ENCODE measurements around the gene PASK. TPM values are rescaled to one million over a fixed set of nuclear protein-coding genes. Genes with fewer than 3 reads are reported as not detected.

Gene PASK
- total RNA-seq, 5 donors from 2014 or later (not counting 1 experiment from before 2014, with no cell fraction given), result 80.5 to 272 (median 167) TPM

- DNase-seq (no peak), ATAC-seq (replicated peaks in 1 of 4) (no peak)
- H3K27me3 Mint-ChIP-seq, result no peaks in the 10 kb centered on the region
- peaks cover 25 to 30% (median 28%) of the 10 kb centered on the region in 3 donors for H3K4me1 Mint-ChIP-seq
- no peak overlapping the region for H3K4me3 ChIP-seq (ENCODE audit: control insufficient read depth in 1 of 2, extremely low read depth in 1 of 2, low read length in 1 of 2)
- H3K27ac Mint-ChIP-seq, result peak overlapping the region in 1 of 2 donors; percentile 92
- H3K4me3 Mint-ChIP-seq, result no peak overlapping the region
- peak overlapping the region; percentile 91 for H3K27ac ChIP-seq (ENCODE audit: low read length)
- H3K4me1 ChIP-seq (ENCODE audit: control insufficient read depth in 1 of 2, extremely low read depth in 1 of 2, insufficient read depth in 2 of 2, low read length in 2 of 2), result peaks cover 0 to 53% of the 10 kb centered on the region in 2 experiments
- WGBS (ENCODE audit: insufficient coverage), result over 99% methylated on average over 18 of the region's 18 CpGs
- ChIA-PET POLR2A (no interaction called here), CTCF (interaction anchor here in 1 of 2 donors (0.5 kb wide), 1 partner anchor 23 kb away, joined by 4 read pairs; no protein-coding TSS in a partner anchor)
- no peaks in the 10 kb centered on the region for H3K27me3 ChIP-seq (replicated peaks in 1 of 2; ENCODE audit: control insufficient read depth in 2 of 2, extremely low read depth in 1 of 2, insufficient read depth in 2 of 2, low read length in 1 of 2)
- H3K36me3 Mint-ChIP-seq, result peaks cover 28% of the 10 kb centered on the region
- no peaks in the 10 kb centered on the region for H3K9me3 ChIP-seq
- no peaks in the 10 kb centered on the region for H3K9me3 Mint-ChIP-seq
- H3K36me3 ChIP-seq (ENCODE audit: control insufficient read depth in 2 of 2, extremely low read depth in 1 of 2, insufficient read depth in 1 of 2, low read length in 1 of 2), result peaks cover 3 to 21% of the 10 kb centered on the region in 2 donors
Measured at GRCh38 chr2:241126771-241127202, 22.5 kb downstream of the PASK start.

- Histone ChIP-seq H3K4me1 (ENCODE audit: control insufficient read depth in 1 of 2, extremely low read depth in 1 of 2, insufficient read depth in 2 of 2, low read length in 2 of 2) (peaks cover 0 to 53% of the 10 kb centered on the region in 2 experiments), H3K4me3 (ENCODE audit: control insufficient read depth in 1 of 2, extremely low read depth in 1 of 2, low read length in 1 of 2) (no peak overlapping the region), H3K9me3 (no peaks in the 10 kb centered on the region), H3K36me3 (ENCODE audit: control insufficient read depth in 2 of 2, extremely low read depth in 1 of 2, insufficient read depth in 1 of 2, low read length in 1 of 2) (peaks cover 3 to 21% of the 10 kb centered on the region in 2 donors), H3K27me3 (replicated peaks in 1 of 2; ENCODE audit: control insufficient read depth in 2 of 2, extremely low read depth in 1 of 2, insufficient read depth in 2 of 2, low read length in 1 of 2) (no peaks in the 10 kb centered on the region), H3K27ac (ENCODE audit: low read length) (no peak overlapping the region)
- ATAC-seq (replicated peaks in 1 of 4), result no peak
- Mint-ChIP-seq H3K36me3 (peaks cover 34% of the 10 kb centered on the region), H3K9me3 (no peaks in the 10 kb centered on the region), H3K4me1 (peaks cover 25 to 30% (median 28%) of the 10 kb centered on the region in 3 donors), H3K27me3 (no peaks in the 10 kb centered on the region), H3K4me3 (no peak overlapping the region), H3K27ac (no peak overlapping the region)
- CTCF ChIA-PET, result interaction anchor here in 1 of 2 donors (0.5 kb wide), 1 partner anchor 23 kb away, joined by 4 read pairs; no protein-coding TSS in a partner anchor
- DNase-seq, result no peak
- 96% methylated on average over 21 of the region's 21 CpGs for WGBS (ENCODE audit: insufficient coverage)
- POLR2A ChIA-PET, result no interaction called here
Measured at GRCh38 chr2:241126201-241126611, 23.1 kb downstream of the PASK start.

- no peak overlapping the region for H3K4me3 Mint-ChIP-seq
- H3K9me3 ChIP-seq, result no peaks in the 10 kb centered on the region
- no peaks in the 10 kb centered on the region for H3K27me3 ChIP-seq (replicated peaks in 1 of 2; ENCODE audit: control insufficient read depth in 2 of 2, extremely low read depth in 1 of 2, insufficient read depth in 2 of 2, low read length in 1 of 2)
- H3K4me1 ChIP-seq (ENCODE audit: control insufficient read depth in 1 of 2, extremely low read depth in 1 of 2, insufficient read depth in 2 of 2, low read length in 2 of 2), result peaks cover 0 to 53% of the 10 kb centered on the region in 2 experiments
- ATAC-seq (replicated peaks in 1 of 4) (no peak), DNase-seq (no peak)
- H3K36me3 Mint-ChIP-seq, result peaks cover 37% of the 10 kb centered on the region
- no peaks in the 10 kb centered on the region for H3K9me3 Mint-ChIP-seq
- 79% methylated on average over 6 of the region's 13 CpGs for WGBS (ENCODE audit: insufficient coverage)
- H3K36me3 ChIP-seq (ENCODE audit: control insufficient read depth in 2 of 2, extremely low read depth in 1 of 2, insufficient read depth in 1 of 2, low read length in 1 of 2), result peaks cover 3 to 20% of the 10 kb centered on the region in 2 donors
- H3K27ac Mint-ChIP-seq, result peak overlapping the region in 1 of 2 donors; percentile 55
- POLR2A ChIA-PET, result no interaction called here
- H3K27ac ChIP-seq (ENCODE audit: low read length), result no peak overlapping the region
- H3K4me3 ChIP-seq (ENCODE audit: control insufficient read depth in 1 of 2, extremely low read depth in 1 of 2, low read length in 1 of 2), result no peak overlapping the region
- CTCF ChIA-PET, result no interaction called here
- H3K4me1 Mint-ChIP-seq, result peaks cover 25 to 30% (median 28%) of the 10 kb centered on the region in 3 donors
- H3K27me3 Mint-ChIP-seq, result no peaks in the 10 kb centered on the region
Measured at GRCh38 chr2:241125626-241126025, 23.6 kb downstream of the PASK start.

- Histone ChIP-seq H3K27me3 (replicated peaks in 1 of 2; ENCODE audit: control insufficient read depth in 2 of 2, extremely low read depth in 1 of 2, insufficient read depth in 2 of 2, low read length in 1 of 2) (no peaks in the 10 kb centered on the region), H3K27ac (ENCODE audit: low read length) (peak overlapping the region; percentile 32), H3K36me3 (ENCODE audit: control insufficient read depth in 2 of 2, extremely low read depth in 1 of 2, insufficient read depth in 1 of 2, low read length in 1 of 2) (peaks cover 3 to 17% of the 10 kb centered on the region in 2 donors), H3K9me3 (no peaks in the 10 kb centered on the region), H3K4me1 (ENCODE audit: control insufficient read depth in 1 of 2, extremely low read depth in 1 of 2, insufficient read depth in 2 of 2, low read length in 2 of 2) (peaks cover 0 to 50% of the 10 kb centered on the region in 2 experiments), H3K4me3 (ENCODE audit: control insufficient read depth in 1 of 2, extremely low read depth in 1 of 2, low read length in 1 of 2) (no peak overlapping the region)
- POLR2A ChIA-PET, result no interaction called here
- Mint-ChIP-seq H3K4me3 (peak overlapping the region; percentile 40 to 55 (median 46)), H3K27ac (peak overlapping the region; percentile 81 to 90), H3K36me3 (peaks cover 32% of the 10 kb centered on the region), H3K27me3 (no peaks in the 10 kb centered on the region), H3K4me1 (peaks cover 23 to 28% (median 27%) of the 10 kb centered on the region in 3 donors), H3K9me3 (no peaks in the 10 kb centered on the region)
- WGBS (ENCODE audit: insufficient coverage), result 69% methylated on average over 3 of the region's 16 CpGs
- DNase-seq (peak in 23 of 35 experiments; percentile 14 to 61 (median 42)), ATAC-seq (replicated peaks in 1 of 4) (peak; percentile 55 to 89 (median 78))
- CTCF ChIA-PET, result interaction anchor here in 1 of 2 donors (0.7 to 1.1 kb wide), 4 partner anchors 11 to 714 kb away, joined by 3 to 5 read pairs (median 3); partner anchors contain the start of gene PASK
Measured at GRCh38 chr2:241123816-241124536, 25.3 kb downstream of the PASK start.

- H3K27ac Mint-ChIP-seq, result peak overlapping the region in 1 of 2 donors; percentile 44
Measured at GRCh38 chr2:241122376-241123002, 26.8 kb downstream of the PASK start.

GRCh38 chr2:241121008-241121407, 28.3 kb downstream of the PASK start:
- peaks cover 48% of the 10 kb centered on the region for H3K36me3 Mint-ChIP-seq
- no CpG with 5 or more reads among the region's 5 CpGs for WGBS (ENCODE audit: insufficient coverage)
- no peak for ATAC-seq (replicated peaks in 1 of 4)
- peaks cover 6 to 15% (median 13%) of the 10 kb centered on the region in 3 donors for H3K4me1 Mint-ChIP-seq
- H3K27ac Mint-ChIP-seq, result no peak overlapping the region
- no peak for DNase-seq
- H3K9me3 Mint-ChIP-seq, result no peaks in the 10 kb centered on the region
- POLR2A ChIA-PET, result no interaction called here
- H3K9me3 ChIP-seq, result no peaks in the 10 kb centered on the region
- H3K36me3 ChIP-seq (ENCODE audit: control insufficient read depth in 2 of 2, extremely low read depth in 1 of 2, insufficient read depth in 1 of 2, low read length in 1 of 2), result peaks cover 0 to 14% of the 10 kb centered on the region in 2 donors
- no peak overlapping the region for H3K4me3 Mint-ChIP-seq
- no peaks in the 10 kb centered on the region for H3K27me3 ChIP-seq (replicated peaks in 1 of 2; ENCODE audit: control insufficient read depth in 2 of 2, extremely low read depth in 1 of 2, insufficient read depth in 2 of 2, low read length in 1 of 2)
- CTCF ChIA-PET, result no interaction called here
- H3K4me3 ChIP-seq (ENCODE audit: control insufficient read depth in 1 of 2, extremely low read depth in 1 of 2, low read length in 1 of 2), result no peak overlapping the region
- H3K27ac ChIP-seq (ENCODE audit: low read length), result no peak overlapping the region
- no peaks in the 10 kb centered on the region for H3K27me3 Mint-ChIP-seq
- peaks cover 0 to 22% of the 10 kb centered on the region in 2 experiments for H3K4me1 ChIP-seq (ENCODE audit: control insufficient read depth in 1 of 2, extremely low read depth in 1 of 2, insufficient read depth in 2 of 2, low read length in 2 of 2)

More at GRCh38 chr2:241122376-241123002, 26.8 kb downstream of the PASK start:
- H3K27ac ChIP-seq (ENCODE audit: low read length), result no peak overlapping the region
- ATAC-seq (replicated peaks in 1 of 4) (no peak), DNase-seq (no peak)
- WGBS (ENCODE audit: insufficient coverage), result 92% methylated on average over 19 of the region's 19 CpGs
- peaks cover 0 to 17% of the 10 kb centered on the region in 2 donors for H3K36me3 ChIP-seq (ENCODE audit: control insufficient read depth in 2 of 2, extremely low read depth in 1 of 2, insufficient read depth in 1 of 2, low read length in 1 of 2)
- H3K4me1 ChIP-seq (ENCODE audit: control insufficient read depth in 1 of 2, extremely low read depth in 1 of 2, insufficient read depth in 2 of 2, low read length in 2 of 2), result peaks cover 0 to 35% of the 10 kb centered on the region in 2 experiments
- H3K9me3 Mint-ChIP-seq, result no peaks in the 10 kb centered on the region
- H3K9me3 ChIP-seq, result no peaks in the 10 kb centered on the region
- no peaks in the 10 kb centered on the region for H3K27me3 ChIP-seq (replicated peaks in 1 of 2; ENCODE audit: control insufficient read depth in 2 of 2, extremely low read depth in 1 of 2, insufficient read depth in 2 of 2, low read length in 1 of 2)
- H3K27me3 Mint-ChIP-seq, result no peaks in the 10 kb centered on the region
- ChIA-PET CTCF (no interaction called here), POLR2A (no interaction called here)
- H3K4me1 Mint-ChIP-seq, result peaks cover 9 to 20% (median 14%) of the 10 kb centered on the region in 3 donors
- no peak overlapping the region for H3K4me3 Mint-ChIP-seq
- H3K4me3 ChIP-seq (ENCODE audit: control insufficient read depth in 1 of 2, extremely low read depth in 1 of 2, low read length in 1 of 2), result no peak overlapping the region
- H3K36me3 Mint-ChIP-seq, result peaks cover 38% of the 10 kb centered on the region

Data from T-cell (primary cell).